Cardiac fibroblast (primary cell): Measurements from ENCODE around the gene REXO1.

ENCODE experiments used
- DNase-seq, 2 donors: peaks; one replicate each; pipeline versions ENCODE4 v3.0.0 to v3.0.0-alpha.2; 2010; ENCODE audit warnings: low read depth in 2 of 2
- H3K4me3 ChIP-seq, 2 donors: replicated peaks in 1 of 2; 1 replicate in 1 of 2; 2 replicates in 1 of 2; pipeline ENCODE4 v1.5.1; 2011; ENCODE audit warnings: low read depth in 2 of 2, low read length in 2 of 2, mild to moderate bottlenecking in 2 of 2, moderate library complexity in 1 of 2
- TF ChIP-seq, protein P1 (sequence below): IDR thresholded peaks from one replicate; pipeline ENCODE4 v1.5.1; 2011; ENCODE audit warnings: low read depth, mild to moderate bottlenecking, low read length, inconsistent platforms

The REXO1 gene

DNA sequence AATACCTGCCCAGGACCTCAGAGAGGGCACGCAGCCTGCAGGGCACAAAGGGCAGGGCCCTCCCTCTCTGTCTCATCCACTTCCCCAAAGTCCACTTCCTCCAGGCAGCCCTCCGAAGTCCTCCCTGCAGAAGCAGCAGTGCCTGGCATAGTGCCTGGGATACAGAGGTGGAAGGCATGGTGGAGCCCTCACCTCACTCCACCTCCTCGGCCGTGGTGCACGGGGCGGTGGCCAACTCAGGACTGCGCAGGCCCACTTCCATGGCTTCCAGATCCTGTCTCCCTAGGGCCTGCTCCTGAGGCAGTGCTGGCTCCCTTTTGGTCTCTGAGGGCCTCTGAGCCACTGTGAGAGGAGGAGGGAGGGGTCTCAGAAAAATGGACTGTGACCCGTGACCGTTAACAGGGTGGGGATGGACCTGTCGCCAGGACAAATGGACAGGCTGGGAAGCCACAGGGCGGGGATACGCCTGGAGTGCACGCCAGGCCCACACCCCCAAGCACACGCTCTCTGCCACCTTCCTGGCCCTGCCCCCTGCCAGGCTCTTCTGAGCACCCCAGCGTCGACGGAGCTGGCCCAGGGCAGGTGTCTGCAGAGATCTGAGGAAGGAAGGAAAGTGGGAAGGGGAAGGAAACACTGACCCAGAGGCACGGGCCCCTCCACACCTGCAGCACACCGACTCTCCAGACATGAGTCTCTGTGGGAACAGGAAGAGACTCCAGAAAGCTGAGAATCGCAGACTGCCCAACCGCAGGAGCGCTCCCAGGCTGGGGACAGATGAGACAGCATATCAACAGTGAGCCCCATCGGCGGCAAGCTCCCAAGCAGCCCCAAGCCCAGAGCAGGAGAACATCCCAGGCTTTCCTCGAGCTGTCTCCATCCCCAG lies 8.4 kb downstream of the REXO1 start:
- DNase-seq = no peak
- TF ChIP-seq, protein P1, sequence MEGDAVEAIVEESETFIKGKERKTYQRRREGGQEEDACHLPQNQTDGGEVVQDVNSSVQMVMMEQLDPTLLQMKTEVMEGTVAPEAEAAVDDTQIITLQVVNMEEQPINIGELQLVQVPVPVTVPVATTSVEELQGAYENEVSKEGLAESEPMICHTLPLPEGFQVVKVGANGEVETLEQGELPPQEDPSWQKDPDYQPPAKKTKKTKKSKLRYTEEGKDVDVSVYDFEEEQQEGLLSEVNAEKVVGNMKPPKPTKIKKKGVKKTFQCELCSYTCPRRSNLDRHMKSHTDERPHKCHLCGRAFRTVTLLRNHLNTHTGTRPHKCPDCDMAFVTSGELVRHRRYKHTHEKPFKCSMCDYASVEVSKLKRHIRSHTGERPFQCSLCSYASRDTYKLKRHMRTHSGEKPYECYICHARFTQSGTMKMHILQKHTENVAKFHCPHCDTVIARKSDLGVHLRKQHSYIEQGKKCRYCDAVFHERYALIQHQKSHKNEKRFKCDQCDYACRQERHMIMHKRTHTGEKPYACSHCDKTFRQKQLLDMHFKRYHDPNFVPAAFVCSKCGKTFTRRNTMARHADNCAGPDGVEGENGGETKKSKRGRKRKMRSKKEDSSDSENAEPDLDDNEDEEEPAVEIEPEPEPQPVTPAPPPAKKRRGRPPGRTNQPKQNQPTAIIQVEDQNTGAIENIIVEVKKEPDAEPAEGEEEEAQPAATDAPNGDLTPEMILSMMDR = no peak
- no peak overlapping the region for H3K4me3 ChIP-seq

- TF ChIP-seq, protein P1 = peak; percentile 97
- DNase-seq = peak; percentile 36 to 41
- H3K4me3 ChIP-seq = no peak overlapping the region
Measured at GRCh38 chr19:1837625-1838105, 10.6 kb downstream of the REXO1 start.

- no peak overlapping the region for H3K4me3 ChIP-seq
- no peak for DNase-seq
- TF ChIP-seq, protein P1 = no peak
Measured at GRCh38 chr19:1837222-1837565, 11.1 kb downstream of the REXO1 start.

DNA sequence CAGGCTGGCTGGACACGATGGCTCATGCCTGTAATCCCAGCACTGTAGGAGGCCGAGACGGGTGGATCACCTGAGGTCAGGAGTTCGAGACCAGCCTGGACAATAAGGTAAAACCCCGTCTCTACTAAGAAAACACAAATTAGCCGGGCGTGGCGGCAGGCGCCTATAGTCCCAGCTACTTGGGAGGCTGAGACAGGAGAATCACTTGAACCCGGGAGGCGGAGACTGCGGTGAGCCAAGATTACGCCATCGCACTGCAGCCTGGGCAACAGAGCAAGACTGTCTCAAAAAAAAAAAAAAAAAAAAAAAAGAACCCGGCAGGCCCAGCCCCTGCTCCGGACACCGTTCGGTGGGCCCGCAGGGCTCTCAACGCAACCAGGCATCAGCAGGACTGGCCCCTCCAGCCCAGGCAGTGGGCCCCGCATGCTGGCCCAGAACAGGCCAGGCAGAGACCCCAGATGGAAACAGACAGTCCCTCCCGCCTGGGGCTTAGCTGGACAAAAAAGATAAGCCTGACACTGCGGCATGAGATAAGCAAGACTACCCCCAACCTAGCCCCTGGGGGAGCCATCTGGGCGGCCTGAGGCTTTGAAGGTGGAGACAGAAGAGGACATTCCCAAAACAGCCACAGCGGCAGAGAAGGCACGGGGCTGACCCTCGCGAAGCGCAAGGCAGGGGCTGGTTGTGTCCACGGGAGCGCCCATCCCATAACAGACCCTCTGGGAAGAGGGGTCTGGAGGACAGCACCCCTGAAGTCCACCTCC lies 11.6 kb downstream of the REXO1 start:
- no peak for DNase-seq
- TF ChIP-seq, protein P1 = no peak
- H3K4me3 ChIP-seq = no peak overlapping the region

- TF ChIP-seq, protein P1 = no peak
- no peak overlapping the region for H3K4me3 ChIP-seq
- DNase-seq = no peak
Measured at GRCh38 chr19:1833540-1833939, 14.7 kb downstream of the REXO1 start.

- no peak overlapping the region for H3K4me3 ChIP-seq
- no peak for DNase-seq
- TF ChIP-seq, protein P1 = no peak
Measured at GRCh38 chr19:1832046-1832663, 16.1 kb downstream of the REXO1 start.
